ENCODE results near the gene SGCD. TPM values are rescaled to one million over a fixed set of nuclear protein-coding genes. Genes with fewer than 3 reads are reported as not detected.

Gene SGCD
- total RNA-seq, 1 donor: 13.8 TPM

DNA sequence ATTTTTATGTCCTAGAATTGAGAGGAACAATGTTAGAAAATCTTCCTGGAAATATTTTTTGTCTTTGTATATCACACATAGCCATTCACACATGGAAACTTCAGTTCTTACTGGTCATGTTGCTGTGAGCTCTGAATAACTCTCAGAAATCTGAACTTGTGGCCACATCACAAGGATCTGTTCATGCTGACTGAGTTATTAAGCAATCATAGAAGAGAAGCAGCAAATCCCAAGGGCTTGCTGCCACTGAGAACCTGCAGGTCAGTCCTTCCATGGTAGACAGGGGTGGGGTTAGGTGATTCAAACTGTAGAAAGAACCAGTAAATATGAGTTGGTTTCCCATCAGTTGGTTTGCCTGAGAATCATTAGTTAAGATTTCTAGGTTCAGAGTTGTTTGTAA, 27.6 kb downstream of the SGCD start:
- TF ChIP-seq CTCF (IDR thresholded peaks at IDR 0.05; ENCODE audit: insufficient read depth, low read depth, low read length): no peak
- no peak for DNase-seq (ENCODE audit: low read depth)
- H3K4me3 ChIP-seq (ENCODE audit: low read depth, low read length): no peak overlapping the region

- DNase-seq (ENCODE audit: low read depth): no peak
- TF ChIP-seq CTCF (IDR thresholded peaks at IDR 0.05; ENCODE audit: insufficient read depth, low read depth, low read length): no peak
Observed at GRCh38 chr5:156356238-156356637, 29.3 kb downstream of the SGCD start.

GRCh38 chr5:156359476-156359875, 32.5 kb downstream of the SGCD start:
- TF ChIP-seq CTCF (IDR thresholded peaks at IDR 0.05; ENCODE audit: insufficient read depth, low read depth, low read length): no peak
- DNase-seq (ENCODE audit: low read depth): peak; percentile 40
- no peak overlapping the region for H3K4me3 ChIP-seq (ENCODE audit: low read depth, low read length)

More at GRCh38 chr5:156356238-156356637, 29.3 kb downstream of the SGCD start:
- no peak overlapping the region for H3K4me3 ChIP-seq (ENCODE audit: low read depth, low read length)

DNA sequence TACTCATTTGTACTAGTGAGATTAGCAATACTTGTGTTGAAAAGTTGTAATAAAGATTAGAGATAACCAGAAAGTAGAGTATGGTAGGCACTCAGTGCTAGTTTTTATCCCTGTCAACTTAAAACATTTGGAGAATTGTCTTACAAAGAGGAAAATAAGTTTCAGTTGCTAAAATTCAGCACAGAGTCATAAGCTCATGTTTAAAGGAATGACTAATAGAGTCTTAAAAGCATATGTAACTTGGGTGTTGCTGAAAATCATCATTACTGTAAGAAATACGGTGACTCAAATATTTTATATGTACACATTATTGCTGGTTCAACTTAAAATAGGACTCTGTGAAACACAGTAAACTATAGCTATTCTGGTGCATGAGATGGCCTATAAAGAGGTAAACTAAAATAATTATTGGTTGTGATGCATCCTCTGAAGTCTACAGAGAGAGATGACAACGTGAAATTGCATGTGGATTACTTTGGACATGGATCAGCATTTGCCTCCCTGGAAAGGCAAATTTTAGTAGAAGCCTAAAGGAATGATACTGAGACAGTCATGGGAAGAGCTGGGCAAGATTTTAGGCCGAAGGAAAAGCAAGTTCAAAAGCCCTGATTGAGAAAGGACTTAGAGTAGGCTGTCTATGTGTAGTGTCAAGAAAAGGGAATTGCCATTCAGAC, 34.6 kb downstream of the SGCD start:
- DNase-seq (ENCODE audit: low read depth): no peak
- TF ChIP-seq CTCF (IDR thresholded peaks at IDR 0.05; ENCODE audit: insufficient read depth, low read depth, low read length): no peak
- no peak overlapping the region for H3K4me3 ChIP-seq (ENCODE audit: low read depth, low read length)

DNA sequence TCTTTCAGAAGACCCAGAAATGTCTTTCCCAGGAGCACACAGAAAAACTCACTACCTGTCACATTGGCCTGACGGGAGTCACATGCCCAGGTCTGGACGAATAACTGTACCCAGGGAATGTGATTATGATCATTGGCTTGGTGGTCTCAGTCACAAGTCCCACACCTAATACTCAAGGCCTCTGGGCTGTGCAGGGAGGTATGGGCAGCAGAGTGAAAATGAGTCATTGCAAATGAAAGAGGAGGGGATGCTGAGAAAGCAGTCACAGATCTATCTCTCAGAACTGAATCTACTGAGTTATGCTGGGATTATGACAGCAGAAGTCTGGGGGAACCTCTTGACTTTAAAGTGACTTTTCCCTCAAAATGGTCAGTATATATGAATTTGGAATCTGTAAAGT, 36.9 kb downstream of the SGCD start:
- H3K4me3 ChIP-seq (ENCODE audit: low read depth, low read length): no peak overlapping the region
- TF ChIP-seq CTCF (IDR thresholded peaks at IDR 0.05; ENCODE audit: insufficient read depth, low read depth, low read length): no peak
- DNase-seq (ENCODE audit: low read depth): no peak

DNA sequence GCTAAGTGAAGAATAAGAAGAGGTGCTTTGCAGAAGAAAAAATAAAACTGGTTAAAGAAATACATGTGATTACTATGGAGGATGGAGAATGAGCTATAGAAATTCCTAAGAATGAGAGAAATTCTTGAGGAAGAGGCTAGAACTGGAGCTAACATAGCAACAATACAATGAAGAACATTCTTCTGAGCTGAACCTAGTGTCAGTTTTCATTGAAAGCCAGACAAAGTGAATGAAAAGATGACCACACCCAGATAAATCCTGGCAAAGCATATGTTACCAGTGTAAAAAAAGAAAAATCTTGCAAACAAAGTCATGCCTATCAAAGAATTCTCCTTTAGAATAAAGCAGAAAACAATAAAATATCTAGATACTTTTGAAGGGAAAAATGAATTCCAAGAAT, 39.6 kb downstream of the SGCD start:
- no peak for DNase-seq (ENCODE audit: low read depth)
- TF ChIP-seq CTCF (IDR thresholded peaks at IDR 0.05; ENCODE audit: insufficient read depth, low read depth, low read length): no peak
- no peak overlapping the region for H3K4me3 ChIP-seq (ENCODE audit: low read depth, low read length)

DNA sequence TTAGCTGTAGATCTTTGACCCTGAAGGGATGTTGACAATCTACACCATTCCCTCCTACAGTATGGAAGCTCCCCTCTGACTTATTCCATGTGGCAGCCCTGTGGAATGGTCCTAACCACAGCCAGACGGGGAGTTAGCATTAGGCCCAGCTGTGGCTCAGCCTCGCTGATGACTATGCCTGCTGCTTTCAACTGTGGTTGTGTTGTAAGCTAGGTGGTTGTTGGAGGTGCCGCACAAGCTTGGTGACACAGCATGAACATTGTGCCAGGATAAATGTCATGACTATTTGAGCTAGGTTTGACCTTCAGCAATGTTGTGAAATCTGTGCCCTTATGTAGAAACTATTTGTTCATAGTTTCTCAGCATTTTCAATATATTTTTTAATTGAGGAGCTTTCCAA, 40.6 kb downstream of the SGCD start:
- DNase-seq (ENCODE audit: low read depth): peak; percentile 72
- TF ChIP-seq CTCF (IDR thresholded peaks at IDR 0.05; ENCODE audit: insufficient read depth, low read depth, low read length): no peak
- no peak overlapping the region for H3K4me3 ChIP-seq (ENCODE audit: low read depth, low read length)

Measured in fibroblast of villous mesenchyme (primary cell).